OCI-LY7 (cell line): ENCODE results near the gene SPECC1L. TPM values are rescaled to one million over a fixed set of nuclear protein-coding genes. Genes with fewer than 3 reads are reported as not detected.
A peak's percentile ranks its signal among the peaks of the same experiment; 100 is the strongest.

Source experiments
- BruUV-seq: library from RNA; stranded (reverse); fragments of 400-500 nt; replicated peaks from 2 replicates; lab custom pipeline; 2021; lab: Mats Ljungman, UMichigan
- CTCF ChIA-PET: fragments of 300-600 bp; sonication (Branson Sonifier 250); formaldehyde crosslinking; loops from one replicate; lab custom pipeline; 2022; ENCODE audit warnings: antibody characterized with exemption; ENCODE audit not compliant: unreplicated experiment; lab: Charles Lee
- POLR2A ChIA-PET: fragments of 300-600 bp; sonication (Branson Sonifier 250); formaldehyde crosslinking; loops from one replicate; lab custom pipeline; 2022; ENCODE audit warnings: antibody characterized with exemption; lab: Charles Lee
- DNase-seq: peaks from one replicate; pipeline ENCODE4 v3.0.0-alpha.2; 2015; ENCODE audit warnings: low spot score
- H2AFZ ChIP-seq: fragments of 200-600 bp; sonication (generic), shearing (Covaris generic); 2 replicates; pipeline ENCODE4 v1.6.1; 2014; ENCODE audit warnings: mild to moderate bottlenecking, antibody characterized with exemption, low read length, moderate library complexity
- H3K27ac ChIP-seq: fragments of 200-600 bp; sonication (generic); 2 replicates; pipeline ENCODE4 v1.5.1; 2014; ENCODE audit warnings: mixed run types, low read depth, mild to moderate bottlenecking, moderate library complexity, low read length, inconsistent platforms; ENCODE audit not compliant: poor library complexity, severe bottlenecking
- H3K36me3 ChIP-seq: fragments of 200-600 bp; sonication (generic); 2 replicates; pipeline ENCODE4 v1.6.1; 2014; ENCODE audit warnings: mild to moderate bottlenecking, antibody characterized with exemption, low read length, moderate library complexity, mixed read lengths; ENCODE audit not compliant: insufficient read depth
- H3K4me1 ChIP-seq: fragments of 200-600 bp; sonication (generic); 2 replicates; pipeline ENCODE4 v1.5.1; 2014; ENCODE audit warnings: mild to moderate bottlenecking, low read length; ENCODE audit not compliant: insufficient read depth, poor library complexity, severe bottlenecking
- H3K4me2 ChIP-seq: fragments of 200-600 bp; sonication (generic); 2 replicates; pipeline ENCODE4 v1.6.1; 2014; ENCODE audit warnings: mild to moderate bottlenecking, low read length
- H3K4me3 ChIP-seq: fragments of 200-600 bp; sonication (generic); 2 replicates; pipeline ENCODE4 v1.5.1; 2014; ENCODE audit warnings: mild to moderate bottlenecking, low read depth, low read length; ENCODE audit not compliant: poor library complexity, severe bottlenecking
- H3K79me2 ChIP-seq: fragments of 200-600 bp; sonication (generic); 2 replicates; pipeline ENCODE4 v1.6.1; 2016; ENCODE audit warnings: low read depth, mild to moderate bottlenecking, low read length, moderate library complexity, mixed read lengths; ENCODE audit not compliant: insufficient read depth
- H3K9me2 ChIP-seq: fragments of 200-600 bp; sonication (generic); 2 replicates; pipeline ENCODE4 v1.6.1; 2016; ENCODE audit warnings: mild to moderate bottlenecking, low read length, mixed read lengths; ENCODE audit not compliant: insufficient read depth
- H3K9me3 ChIP-seq: fragments of 200-600 bp; sonication (generic); 2 replicates; pipeline ENCODE4 v1.6.1; 2014; ENCODE audit warnings: mild to moderate bottlenecking, mixed run types, low read length, mixed read lengths
- H4K20me1 ChIP-seq: fragments of 200-600 bp; sonication (generic); 2 replicates; pipeline ENCODE4 v1.6.1; 2014; ENCODE audit warnings: mild to moderate bottlenecking, antibody characterized with exemption, low read length, moderate library complexity, mixed read lengths; ENCODE audit not compliant: insufficient read depth
- EZH2phosphoT487 ChIP-seq: fragments of 200-600 bp; sonication (generic); IDR thresholded peaks from 2 replicates; pipeline ENCODE4 v1.6.1; 2018; ENCODE audit warnings: low read depth, borderline replicate concordance, mild to moderate bottlenecking, mixed run types, antibody characterized with exemption, low read length, moderate library complexity, mixed read lengths
- intact Hi-C: fragments of 100-400 bp; cut with micrococcal nuclease; formaldehyde crosslinking; loops from one replicate; pipeline ENCODE4 v1.10.0; 2022; ENCODE audit not compliant: unreplicated experiment
- total RNA-seq, 2 experiments: library from RNA; depleted of rRNA in 1 of 2; stranded (reverse); fragments of >200 nt in 1 of 2; shearing (Covaris generic) in 1 of 2; gene quantifications; 2 replicates each; pipeline ENCODE4 v1.2.3, GENCODE V29; 2014 to 2022
- TF ChIP-seq, protein P1 (sequence below): fragments of 200-600 bp; sonication (generic); conservative IDR thresholded peaks from 2 replicates; pipeline ENCODE4 v1.5.1; 2014; ENCODE audit warnings: mild to moderate bottlenecking, antibody characterized with exemption, low read length, moderate library complexity, mixed read lengths

Gene SPECC1L
- total RNA-seq, 2 experiments from 2014 or later, result 47.0 to 66.2 TPM

- Histone ChIP-seq H3K9me3 (no peaks in the 10 kb centered on the region), H3K4me2 (peak overlapping the region; percentile 76), H2AFZ (no peak overlapping the region; the same call in 1 of the 2 replicates), H3K4me1 (peaks cover 54% of the 10 kb centered on the region), H3K36me3 (peaks cover 78% of the 10 kb centered on the region), H3K27ac (peak overlapping the region; percentile 64), H3K79me2 (no peaks in the 10 kb centered on the region; the same call in 1 of the 2 replicates), H3K4me3 (peak overlapping the region; percentile 53), H4K20me1 (no peaks in the 10 kb centered on the region), H3K9me2 (no peaks in the 10 kb centered on the region)
- DNase-seq, result no peak
- ChIA-PET POLR2A (interaction anchor here (0.7 to 1.2 kb wide), 2 partner anchors 108 to 110 kb away, joined by 3 read pairs; no protein-coding TSS in a partner anchor), CTCF (no interaction called here)
- intact Hi-C loops, result no loop called here
- no TSS peak for BruUV-seq
- no peak for TF ChIP-seq EZH2phosphoT487
- TF ChIP-seq, protein P1, sequence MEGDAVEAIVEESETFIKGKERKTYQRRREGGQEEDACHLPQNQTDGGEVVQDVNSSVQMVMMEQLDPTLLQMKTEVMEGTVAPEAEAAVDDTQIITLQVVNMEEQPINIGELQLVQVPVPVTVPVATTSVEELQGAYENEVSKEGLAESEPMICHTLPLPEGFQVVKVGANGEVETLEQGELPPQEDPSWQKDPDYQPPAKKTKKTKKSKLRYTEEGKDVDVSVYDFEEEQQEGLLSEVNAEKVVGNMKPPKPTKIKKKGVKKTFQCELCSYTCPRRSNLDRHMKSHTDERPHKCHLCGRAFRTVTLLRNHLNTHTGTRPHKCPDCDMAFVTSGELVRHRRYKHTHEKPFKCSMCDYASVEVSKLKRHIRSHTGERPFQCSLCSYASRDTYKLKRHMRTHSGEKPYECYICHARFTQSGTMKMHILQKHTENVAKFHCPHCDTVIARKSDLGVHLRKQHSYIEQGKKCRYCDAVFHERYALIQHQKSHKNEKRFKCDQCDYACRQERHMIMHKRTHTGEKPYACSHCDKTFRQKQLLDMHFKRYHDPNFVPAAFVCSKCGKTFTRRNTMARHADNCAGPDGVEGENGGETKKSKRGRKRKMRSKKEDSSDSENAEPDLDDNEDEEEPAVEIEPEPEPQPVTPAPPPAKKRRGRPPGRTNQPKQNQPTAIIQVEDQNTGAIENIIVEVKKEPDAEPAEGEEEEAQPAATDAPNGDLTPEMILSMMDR, result 0 out of 2 replicates have a peak, but pooled peaks have one; percentile 7
These were observed 129.5 kb downstream of the SPECC1L start for GRCh38 chr22:24400034-24400725.

GRCh38 chr22:24400726-24401596 is 130.3 kb downstream of the SPECC1L start:
- Histone ChIP-seq H3K4me2 (peak overlapping the region; percentile 76), H2AFZ (no peak overlapping the region; the same call in 1 of the 2 replicates), H3K4me1 (peaks cover 54% of the 10 kb centered on the region), H4K20me1 (no peaks in the 10 kb centered on the region), H3K9me3 (no peaks in the 10 kb centered on the region), H3K79me2 (no peaks in the 10 kb centered on the region; the same call in 1 of the 2 replicates), H3K27ac (peak overlapping the region; percentile 64), H3K9me2 (no peaks in the 10 kb centered on the region), H3K36me3 (peaks cover 78% of the 10 kb centered on the region), H3K4me3 (peak overlapping the region; percentile 53)
- DNase-seq, result peak; percentile 45
- TSS peak; percentile 8 for BruUV-seq
- intact Hi-C loops, result no loop called here
- ChIA-PET POLR2A (no interaction called here), CTCF (no interaction called here)
- TF ChIP-seq EZH2phosphoT487, result no peak
- TF ChIP-seq, protein P1, result no peak
